ENCODE measurements around the gene TMEM174.

Gene TMEM174, protein sequence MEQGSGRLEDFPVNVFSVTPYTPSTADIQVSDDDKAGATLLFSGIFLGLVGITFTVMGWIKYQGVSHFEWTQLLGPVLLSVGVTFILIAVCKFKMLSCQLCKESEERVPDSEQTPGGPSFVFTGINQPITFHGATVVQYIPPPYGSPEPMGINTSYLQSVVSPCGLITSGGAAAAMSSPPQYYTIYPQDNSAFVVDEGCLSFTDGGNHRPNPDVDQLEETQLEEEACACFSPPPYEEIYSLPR

DNA sequence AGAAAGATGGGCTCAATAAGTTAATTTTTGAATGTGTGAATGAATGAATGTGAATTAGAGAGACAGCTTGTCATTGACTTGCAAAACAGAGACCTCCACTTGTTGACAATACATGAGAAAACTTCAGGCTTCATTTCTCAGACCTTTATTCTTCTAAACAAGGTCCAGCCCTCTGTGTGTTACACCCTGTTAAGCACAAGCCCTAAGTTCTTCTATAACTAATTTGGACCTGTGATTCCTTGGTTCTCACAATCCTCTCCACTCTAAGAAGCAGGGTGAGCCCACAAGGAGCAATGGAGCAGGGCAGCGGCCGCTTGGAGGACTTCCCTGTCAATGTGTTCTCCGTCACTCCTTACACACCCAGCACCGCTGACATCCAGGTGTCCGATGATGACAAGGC, at the start of gene TMEM174:
TMEM174 (plus strand) TSS at position 243 of the 400 bp plus-strand sequence; CDS start at position 294, 51 bp downstream.
- DNase-seq (ENCODE audit: low read depth in 4 of 4, low spot score in 1 of 4): no peak

DNA sequence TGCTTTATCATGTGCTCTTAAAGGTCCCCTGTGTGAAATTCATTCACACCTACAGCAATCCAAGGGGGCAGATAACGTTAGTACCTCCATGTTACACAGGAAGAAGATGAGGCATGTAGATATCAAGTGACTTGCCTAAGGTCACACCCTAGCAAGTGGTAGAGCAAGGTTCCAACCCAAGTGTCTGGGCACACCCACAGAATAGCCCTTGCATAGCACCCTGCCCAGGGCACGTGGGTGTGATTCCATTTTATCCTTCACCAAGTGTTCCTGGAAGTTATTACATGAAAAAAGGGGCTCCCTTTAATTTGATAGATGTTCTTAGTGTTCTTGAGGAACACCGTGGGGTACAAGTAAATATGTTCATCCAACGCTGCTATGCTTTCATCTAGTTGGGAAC, 47.7 kb upstream of the TMEM174 start:
- DNase-seq (ENCODE audit: low read depth in 4 of 4, low spot score in 1 of 4): no peak

DNA sequence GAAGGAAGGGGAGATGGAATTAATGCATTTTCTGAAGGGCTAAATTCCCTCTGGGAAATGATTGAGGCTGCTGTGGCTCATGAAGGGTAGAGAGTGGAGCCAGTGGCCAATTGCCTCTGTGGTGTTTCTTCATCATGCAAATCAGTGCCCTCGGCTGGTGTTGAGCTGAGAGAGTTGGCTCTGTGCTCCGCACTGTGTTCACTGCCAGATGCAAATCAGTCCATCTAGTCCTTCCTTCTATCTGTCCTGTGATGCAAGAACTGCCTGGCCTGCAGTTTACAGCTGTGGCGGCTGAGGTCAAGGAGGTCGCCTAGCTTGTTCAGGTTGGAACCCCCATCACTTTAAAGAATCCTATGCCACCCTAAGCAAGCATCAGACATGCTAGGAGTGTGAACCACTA, 46.6 kb upstream of the TMEM174 start:
- no peak for DNase-seq (ENCODE audit: low read depth in 4 of 4, low spot score in 1 of 4)

DNA sequence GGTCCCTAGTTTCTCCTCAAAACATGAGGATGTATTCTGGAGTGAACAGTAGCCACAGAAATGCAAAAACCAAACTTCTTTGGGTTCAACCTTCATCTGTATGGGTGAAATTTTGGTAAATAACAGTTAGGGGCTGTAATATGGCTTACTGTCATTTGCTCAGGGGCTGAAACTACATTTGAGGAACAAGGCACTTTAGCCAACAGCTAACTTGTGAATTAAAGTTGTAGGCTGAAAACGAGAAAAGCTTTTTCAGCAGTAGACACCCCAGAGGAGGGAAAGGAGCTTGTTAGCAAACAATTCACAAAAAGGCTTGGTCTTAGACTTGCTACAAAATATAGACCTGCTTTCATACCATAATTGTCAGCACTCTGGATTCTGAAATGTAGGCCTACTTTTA, 46.0 kb upstream of the TMEM174 start:
- DNase-seq (ENCODE audit: low read depth in 4 of 4, low spot score in 1 of 4): no peak

DNA sequence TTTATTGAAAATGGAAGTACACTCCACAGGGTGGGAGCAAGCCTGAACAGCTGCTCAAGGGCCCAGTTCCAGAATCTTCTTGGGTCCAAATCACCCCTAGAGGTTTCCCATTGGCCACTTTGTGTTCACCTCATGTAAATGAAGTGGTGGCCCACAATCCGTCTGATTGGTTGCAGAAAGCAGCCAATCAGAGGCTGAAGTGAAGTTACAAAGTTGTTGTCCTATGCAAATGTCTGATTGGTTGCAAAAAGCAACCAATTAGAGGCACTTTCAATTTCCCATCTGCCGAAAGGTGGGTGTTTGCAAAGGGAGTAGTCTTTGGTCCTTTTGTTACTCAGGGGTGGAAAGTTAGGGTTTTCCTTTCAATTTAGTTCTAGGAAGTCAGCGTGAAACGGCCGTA, 43.9 kb upstream of the TMEM174 start:
- DNase-seq (ENCODE audit: low read depth in 4 of 4, low spot score in 1 of 4): no peak

DNA sequence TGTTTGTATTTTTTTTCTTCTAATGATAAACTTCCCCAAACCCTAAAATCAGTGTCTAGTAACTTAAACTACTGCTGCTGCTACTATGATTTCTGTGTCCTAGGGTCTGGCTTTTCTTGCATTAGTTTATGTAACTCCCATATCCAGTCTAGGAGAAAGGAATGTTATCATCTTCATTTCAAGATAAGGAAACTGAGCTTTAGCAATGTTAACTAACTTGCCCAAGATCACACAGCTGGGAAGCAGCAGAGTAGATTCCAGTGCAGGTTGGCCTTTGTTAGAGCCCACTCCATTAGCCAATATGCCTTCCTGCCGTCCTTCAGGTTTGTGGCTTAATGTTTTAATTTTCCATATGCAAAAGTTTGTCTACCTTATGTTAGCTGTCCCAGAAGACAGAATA, 42.2 kb upstream of the TMEM174 start:
- no peak for DNase-seq (ENCODE audit: low read depth in 4 of 4, low spot score in 1 of 4)

DNA sequence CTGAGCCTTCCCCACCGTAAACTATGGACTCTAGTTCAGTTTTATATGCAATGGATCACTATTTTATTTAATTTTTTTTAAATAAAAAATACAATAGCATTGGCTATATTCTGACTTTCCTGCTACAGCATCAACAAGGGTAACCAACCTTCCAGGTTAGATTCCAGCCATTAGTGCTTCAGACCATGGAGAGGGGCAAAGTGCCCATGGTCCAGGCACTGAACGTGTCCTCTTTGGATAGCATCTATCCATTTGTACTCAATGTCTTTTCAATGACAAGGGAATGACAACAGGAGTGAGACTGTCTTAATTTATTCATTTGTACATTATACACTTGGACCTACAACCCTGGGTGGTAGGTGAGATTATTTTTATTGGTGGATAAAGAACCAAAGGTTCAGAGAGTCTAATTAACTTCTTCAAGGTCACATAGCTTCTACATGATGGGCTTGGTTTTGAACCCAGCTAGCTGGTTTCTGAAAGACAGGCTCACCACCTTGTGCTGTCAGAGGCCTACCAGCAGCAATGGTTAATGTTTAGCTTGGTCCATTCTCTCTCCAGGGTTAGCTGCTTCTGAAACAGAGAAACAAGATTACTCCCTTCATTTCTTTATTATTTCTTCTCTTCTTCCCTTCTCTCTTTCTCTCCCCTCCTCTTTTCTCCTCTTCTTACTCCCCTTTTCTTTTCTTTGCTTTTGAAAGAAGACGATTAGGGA, 41.1 kb upstream of the TMEM174 start:
- DNase-seq (ENCODE audit: low read depth in 4 of 4, low spot score in 1 of 4): no peak

DNA sequence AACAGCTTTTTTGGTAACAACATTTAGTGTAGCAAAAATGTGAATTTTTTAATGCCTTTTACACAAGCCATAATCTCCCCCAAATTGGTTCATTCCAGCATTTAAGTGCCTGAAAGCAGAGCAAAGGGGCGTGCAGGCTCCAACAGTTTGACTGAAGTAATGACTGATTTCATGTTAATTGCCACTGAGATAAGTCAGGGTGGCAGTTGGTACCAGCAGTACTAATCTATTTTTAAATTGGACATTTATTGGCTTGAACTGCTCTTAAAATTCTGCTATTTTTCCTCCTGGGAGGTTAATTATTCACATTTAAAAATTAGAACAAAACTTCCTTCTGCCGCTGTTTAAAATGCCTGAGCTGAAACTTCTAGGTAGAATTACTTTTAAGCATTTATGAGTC, 40.2 kb upstream of the TMEM174 start:
- DNase-seq (ENCODE audit: low read depth in 4 of 4, low spot score in 1 of 4): no peak

DNA sequence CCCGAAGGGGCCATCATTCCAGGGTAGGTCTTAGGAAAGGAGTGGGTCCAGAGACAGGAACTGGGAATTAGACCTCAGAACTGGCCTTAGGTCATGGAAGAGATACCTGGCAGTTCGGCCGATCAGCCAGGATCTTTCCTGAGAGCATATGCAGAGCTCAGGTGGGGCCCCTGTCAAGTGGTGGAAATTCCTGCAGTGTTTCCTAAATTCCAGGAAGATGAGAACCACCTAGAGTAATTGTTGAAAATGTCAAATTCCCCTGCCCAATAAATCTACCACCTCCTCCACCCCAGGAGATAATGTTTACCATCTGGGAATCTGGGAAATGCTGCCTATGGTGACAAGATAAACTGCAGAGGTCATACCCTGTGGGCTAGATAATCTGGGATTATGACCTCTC, 38.0 kb upstream of the TMEM174 start:
- DNase-seq (ENCODE audit: low read depth in 4 of 4, low spot score in 1 of 4): no peak

DNA sequence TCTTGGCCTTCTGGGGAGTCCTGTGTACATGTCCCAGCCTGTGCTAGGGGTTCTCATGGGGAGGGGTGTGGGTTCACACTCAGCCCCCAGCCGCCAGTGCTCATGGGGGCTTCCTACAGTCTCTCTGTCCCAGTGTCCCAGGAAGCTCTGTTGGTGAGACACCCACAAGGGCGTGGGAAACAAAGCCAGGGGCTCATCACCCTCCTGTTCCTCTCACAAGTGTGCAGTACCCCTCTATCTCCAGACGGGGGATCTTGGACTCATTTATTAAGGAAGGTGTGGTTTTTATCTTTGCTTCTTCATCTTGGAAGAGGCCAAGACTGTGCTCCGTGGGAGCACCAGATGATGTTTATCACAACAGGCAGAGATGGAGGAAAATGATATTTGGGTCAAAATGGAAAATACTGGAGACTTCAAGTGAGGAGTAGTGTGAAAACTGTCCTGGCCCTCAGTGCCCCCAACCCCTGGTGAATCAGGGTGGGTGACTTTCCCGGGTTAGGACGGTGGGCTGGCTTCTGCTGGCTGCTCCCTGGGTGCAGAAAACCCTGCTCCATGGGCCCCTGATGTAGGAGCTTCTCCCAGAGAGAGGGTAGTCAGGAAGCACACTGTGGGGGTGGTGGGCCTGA, 37.5 kb upstream of the TMEM174 start:
- no peak for DNase-seq (ENCODE audit: low read depth in 4 of 4, low spot score in 1 of 4)

DNA sequence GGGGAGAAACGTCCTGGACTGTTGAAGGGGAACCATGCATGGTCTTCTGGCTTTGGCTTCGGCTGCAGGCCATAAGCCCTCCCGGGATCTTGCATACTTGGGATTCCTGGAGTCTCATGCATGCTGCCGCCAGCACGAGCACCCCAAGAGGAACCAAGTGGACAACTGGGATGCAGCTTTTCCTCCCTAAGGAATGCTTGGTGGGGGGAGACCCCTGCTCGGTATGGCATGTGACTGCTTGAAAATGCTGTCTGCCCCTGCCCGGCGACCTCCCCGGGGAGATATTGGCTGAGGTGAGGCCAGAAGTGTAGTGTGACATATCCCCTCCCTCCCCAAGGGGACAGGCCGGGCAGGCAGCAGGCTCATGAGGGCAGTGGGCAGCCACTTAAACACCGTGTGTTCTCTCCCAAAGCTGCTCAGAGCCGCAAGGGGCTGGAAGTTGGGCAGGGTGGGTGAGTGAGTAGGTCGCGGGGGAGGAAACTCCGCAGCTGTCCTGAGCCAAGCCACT, 36.9 kb upstream of the TMEM174 start:
- no peak for DNase-seq (ENCODE audit: low read depth in 4 of 4, low spot score in 1 of 4)

DNA sequence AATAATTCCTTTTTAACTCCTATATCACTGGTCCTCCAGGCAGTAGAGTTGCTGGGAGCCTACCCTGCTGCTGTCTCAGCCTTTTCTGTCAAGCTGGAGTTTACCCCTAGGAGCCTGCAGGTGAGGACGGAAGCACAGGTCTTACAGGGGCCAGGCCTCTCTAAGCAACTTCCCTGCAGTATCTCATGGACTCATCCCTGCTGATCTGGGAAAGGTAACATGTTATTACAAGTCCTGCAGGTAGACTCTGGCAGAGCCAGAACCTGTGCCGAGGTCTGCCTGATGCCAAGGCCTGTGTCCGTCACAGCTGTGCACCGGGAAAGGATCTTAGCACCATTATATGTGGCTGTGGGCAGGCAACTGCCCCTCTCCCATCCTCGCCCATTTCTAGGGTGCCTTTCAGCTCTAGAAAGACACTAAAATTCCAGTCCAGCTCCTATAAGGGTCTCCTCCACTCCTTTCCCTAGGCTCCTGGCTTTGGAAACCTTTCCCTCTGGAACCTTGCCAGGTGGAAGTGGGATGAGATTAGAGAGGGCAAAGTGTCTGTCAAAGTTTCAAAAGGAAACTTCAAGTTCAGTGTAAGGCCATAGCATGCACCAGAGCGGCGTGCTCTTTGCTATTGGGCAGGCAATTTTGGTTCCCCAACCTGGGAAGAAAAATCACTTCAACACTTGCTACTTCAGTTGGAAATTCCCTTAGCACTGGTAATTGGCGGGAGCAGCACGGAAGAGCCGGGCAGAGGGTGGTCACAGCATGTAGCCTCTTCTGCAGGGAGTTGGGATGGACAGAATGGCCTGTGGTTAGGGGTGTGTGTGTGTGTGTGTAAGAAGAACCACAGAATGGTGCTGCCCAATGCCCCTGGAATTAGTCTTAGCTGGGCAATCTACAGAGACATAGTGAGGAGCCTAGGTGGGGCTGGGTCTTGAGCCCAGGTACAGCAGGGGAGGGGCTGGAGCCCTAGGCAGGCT, 35.1 kb upstream of the TMEM174 start:
- no peak for DNase-seq (ENCODE audit: low read depth in 4 of 4, low spot score in 1 of 4)

DNA sequence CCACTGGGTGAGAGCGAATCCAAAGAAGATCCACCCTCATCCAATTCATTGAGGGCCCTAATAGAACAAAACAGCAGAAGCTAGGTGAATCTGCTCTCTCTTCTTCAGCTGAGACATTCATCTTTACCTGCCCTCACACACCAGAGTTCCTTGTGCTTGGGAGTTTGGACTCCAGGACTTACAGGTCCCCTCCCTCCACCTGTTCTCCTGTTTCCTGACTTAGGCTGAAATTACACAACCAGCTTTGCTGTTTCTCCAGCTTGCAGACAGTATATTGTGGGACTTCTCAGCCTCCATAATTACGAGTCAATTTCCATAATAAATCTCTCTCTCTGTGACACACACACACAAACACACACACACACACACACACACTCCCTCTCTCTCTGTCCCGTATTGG, 33.5 kb upstream of the TMEM174 start:
- no peak for DNase-seq (ENCODE audit: low read depth in 4 of 4, low spot score in 1 of 4)

DNA sequence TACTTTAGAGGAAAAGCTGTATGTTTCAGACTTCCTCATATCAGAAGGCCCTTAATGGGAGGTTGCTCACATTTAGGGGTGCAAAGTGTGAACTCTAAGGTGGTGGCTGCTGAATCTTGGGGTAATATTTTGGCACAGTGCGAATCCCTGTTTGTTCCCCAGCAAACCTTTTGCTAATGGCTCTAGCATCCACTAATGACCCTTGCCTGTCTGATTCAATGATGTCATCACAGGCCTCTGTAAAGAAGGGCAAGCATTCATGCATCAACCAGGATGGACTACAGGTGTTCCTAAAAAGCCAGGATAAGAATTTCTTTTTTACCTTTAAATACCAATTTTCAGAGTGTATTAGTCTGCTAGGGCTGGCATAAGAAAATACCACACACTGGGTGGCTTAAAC, 32.2 kb upstream of the TMEM174 start:
- DNase-seq (ENCODE audit: low read depth in 4 of 4, low spot score in 1 of 4): no peak

DNA sequence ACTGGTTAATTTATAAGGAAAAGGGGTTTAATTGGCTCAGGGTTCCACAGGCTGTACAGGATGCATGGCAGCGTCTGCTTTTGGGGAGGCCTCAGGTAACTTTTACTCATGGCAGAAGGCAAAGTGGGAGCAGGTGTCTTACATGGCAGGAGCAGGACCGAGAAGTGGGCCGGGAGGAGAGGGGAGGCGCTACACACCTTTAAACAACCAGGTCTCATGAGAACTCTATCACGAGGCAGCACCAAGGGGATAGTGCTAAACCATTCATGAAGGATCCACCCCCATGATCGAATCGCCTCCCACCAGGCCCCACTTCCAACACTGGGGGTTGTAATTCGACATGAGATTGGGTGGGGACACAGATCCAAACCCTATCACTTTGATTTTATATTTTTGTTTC, 31.0 kb upstream of the TMEM174 start:
- no peak for DNase-seq (ENCODE audit: low read depth in 4 of 4, low spot score in 1 of 4)

DNA sequence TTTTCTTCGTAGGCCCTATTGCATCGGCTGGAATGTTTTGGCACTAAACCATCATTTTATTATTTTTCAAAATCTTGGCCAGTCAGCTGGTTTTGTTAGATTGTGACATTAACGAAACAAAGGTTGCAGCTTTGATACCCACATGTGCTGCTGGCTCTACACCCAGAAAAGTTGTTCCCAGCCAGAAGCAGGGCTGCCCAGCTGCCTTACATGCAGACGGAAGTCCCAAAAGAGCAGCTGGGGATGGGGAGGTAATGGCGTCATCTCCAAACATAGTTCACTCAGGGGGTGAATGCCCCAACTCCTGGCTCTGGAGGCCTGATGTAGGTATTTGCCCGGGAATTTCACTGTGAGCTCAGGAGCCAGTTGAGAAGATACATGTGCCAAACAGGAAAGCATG, 29.3 kb upstream of the TMEM174 start:
- no peak for DNase-seq (ENCODE audit: low read depth in 4 of 4, low spot score in 1 of 4)

DNA sequence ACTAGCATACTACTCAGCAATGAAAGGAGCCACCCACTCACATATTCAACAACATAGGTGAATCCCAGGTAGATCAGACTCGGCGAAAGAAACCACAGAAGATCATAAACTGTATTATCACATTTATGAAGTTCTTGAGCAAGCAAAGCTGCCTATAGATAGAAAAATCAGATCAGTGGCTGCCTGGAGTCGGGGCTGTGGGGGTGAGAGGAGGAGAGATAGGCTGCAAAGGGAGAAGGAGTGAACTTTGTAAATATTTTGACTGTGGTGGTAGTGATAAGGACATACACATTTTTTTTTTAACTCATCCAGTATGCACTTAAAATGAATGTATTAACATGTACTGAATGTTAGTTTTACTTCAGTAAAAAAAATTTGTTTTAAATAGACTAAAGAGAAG, 23.5 kb upstream of the TMEM174 start:
- no peak for DNase-seq (ENCODE audit: low read depth in 4 of 4, low spot score in 1 of 4)

DNA sequence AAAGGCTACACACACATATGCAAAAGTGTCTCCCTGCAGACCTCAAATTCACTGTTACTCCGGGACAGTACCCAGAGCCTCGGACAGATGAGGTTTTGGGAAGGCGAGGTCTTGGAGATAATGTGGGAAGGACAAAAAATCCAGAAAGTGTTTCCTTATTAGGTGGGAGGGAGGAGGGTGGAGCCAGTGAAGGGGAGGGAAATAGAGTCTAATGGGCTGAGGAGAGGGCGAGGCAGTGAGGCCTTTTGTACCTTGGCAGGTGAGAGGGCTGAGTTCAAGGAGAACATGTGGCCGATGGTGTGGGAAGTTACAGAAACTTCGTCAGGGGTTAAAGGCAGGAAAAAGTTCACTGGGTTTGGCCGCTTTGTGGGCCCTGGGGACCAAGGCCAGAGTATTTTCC, 22.1 kb upstream of the TMEM174 start:
- no peak for DNase-seq (ENCODE audit: low read depth in 4 of 4, low spot score in 1 of 4)

DNA sequence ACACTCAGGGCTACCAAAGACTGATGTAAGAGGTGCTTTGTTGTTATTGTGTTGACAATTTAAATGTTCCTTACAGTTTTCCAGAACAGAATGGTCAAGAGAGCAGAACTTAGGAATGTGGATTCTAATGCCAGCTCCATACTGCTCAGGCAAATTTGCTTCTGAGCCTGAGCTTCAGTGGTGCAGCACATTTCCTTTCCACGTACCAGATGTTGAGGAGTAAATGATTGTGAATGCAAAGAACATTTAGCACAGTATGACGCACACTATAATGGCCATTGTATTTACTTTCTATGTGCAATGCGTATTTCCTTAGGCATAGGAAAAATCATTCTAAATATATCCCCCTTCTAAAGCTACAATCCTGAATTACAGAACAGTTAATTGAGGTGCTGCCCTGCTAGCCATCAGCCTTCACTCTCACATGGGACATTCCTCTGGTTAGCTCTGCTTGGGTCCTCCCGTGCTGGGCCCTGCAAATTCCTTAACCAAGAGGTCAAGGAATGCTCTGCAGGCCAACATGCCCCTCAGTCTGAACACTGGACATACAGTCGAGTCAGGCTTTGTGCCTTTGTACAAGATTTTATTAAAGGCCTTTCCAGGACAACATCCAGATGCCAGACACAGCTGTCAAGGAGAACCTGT, 21.1 kb upstream of the TMEM174 start:
- DNase-seq (ENCODE audit: low read depth in 4 of 4, low spot score in 1 of 4): no peak

All from stimulated activated CD4-positive, alpha-beta T cell treated with anti-CD3 and anti-CD28 coated beads, Interleukin-1b, Interleukin-23, amount 100 ng/mL, for 24 hours (primary cell).